K562 (cell line): ENCODE data around the gene NCOA6. TPM values are rescaled to one million over a fixed set of nuclear protein-coding genes. Genes with fewer than 3 reads are reported as not detected.
A peak's percentile ranks its signal among the peaks of the same experiment; 100 is the strongest.

Source experiments
- CHD1 ChIP-seq: fragments of 200-600 bp; sonication (generic); IDR thresholded peaks from one replicate; pipeline ENCODE4 v1.6.1; 2012; ENCODE audit warnings: mild to moderate bottlenecking, moderate library complexity, low read length, inconsistent platforms
- ETV6 ChIP-seq, 3 experiments: fragments of 150-350 bp in 1 of 3; sonication (generic) in 1 of 3; formaldehyde crosslinking in 1 of 3; IDR thresholded peaks; 2 replicates each; pipeline versions ENCODE4 v1.6.1 to v1.8.0; 2014 to 2022; ENCODE audit warnings: borderline replicate concordance in 2 of 3, low read depth in 2 of 3, antibody characterized with exemption in 1 of 3, low read length in 1 of 3, mild to moderate bottlenecking in 1 of 3, missing genetic modification reagents in 1 of 3
- MTA3 ChIP-seq: fragments of 450-650 bp; formaldehyde crosslinking; IDR thresholded peaks from 2 replicates; pipeline ENCODE4 v1.6.1; 2017; ENCODE audit warnings: mild to moderate bottlenecking, borderline replicate concordance
- NBN ChIP-seq: fragments of 450-650 bp; IDR thresholded peaks from 2 replicates; pipeline ENCODE4 v1.6.1; 2016; ENCODE audit warnings: low read depth, mild to moderate bottlenecking
- PYGO2 ChIP-seq: fragments of 450-650 bp; IDR thresholded peaks from 2 replicates; pipeline ENCODE4 v1.6.1; 2016; ENCODE audit warnings: mild to moderate bottlenecking, missing genetic modification characterization, moderate library complexity, missing compliant biosample characterization
- RCOR1 ChIP-seq, 2 experiments: IDR thresholded peaks; 2 replicates each; pipeline ENCODE4 v1.6.1; 2012; ENCODE audit warnings: low read depth in 2 of 2, low read length in 2 of 2, borderline replicate concordance in 1 of 2, improper control_type of control experiment in 1 of 2
- polyA plus RNA-seq, 8 experiments: library from polyadenylated mRNA; depleted of rRNA in 4 of 8; stranded (reverse) in 5 of 8; unstranded in 3 of 8; fragments of >200 nt; fragmentation: Nextera tagmentation in 2 of 8; fragmentation: Illumina TruSeq in 1 of 8; extraction: Ambion mirVana in 2 of 8; extraction: Trizol in 1 of 8; gene quantifications; 2 replicates each; pipeline versions ENCODE4 v1.2.1 to v1.2.3, GENCODE V29; 2011 to 2014; ENCODE audit warnings: inconsistent platforms in 1 of 8, missing spikeins in 1 of 8
- total RNA-seq, 7 experiments: library from RNA; depleted of rRNA in 6 of 7; stranded (reverse); fragments of >200 nt in 6 of 7; fragmentation: Illumina TruSeq in 2 of 7; extraction: Trizol in 2 of 7; gene quantifications; 2 replicates each; pipeline versions ENCODE4 v1.2.1 to v1.2.3, GENCODE V29; 2011 to 2021; ENCODE audit warnings: low replicate concordance in 1 of 7
- TF ChIP-seq, protein P1 (sequence below): fragments of 450-650 bp; formaldehyde crosslinking; IDR thresholded peaks from 2 replicates; pipeline ENCODE4 v1.4.0; 2020; ENCODE audit warnings: mild to moderate bottlenecking, moderate library complexity
- TF ChIP-seq, protein P2 (sequence below): sonication (generic); formaldehyde crosslinking; IDR thresholded peaks from 2 replicates; pipeline ENCODE4 v1.4.0; 2020; ENCODE audit warnings: mild to moderate bottlenecking, missing genetic modification reagents

NCOA6 gene
- total and polyA plus RNA-seq, 9 of the 15 experiments (the other 6 are each of a cell fraction or from before 2014, with no cell fraction given): 6.1 to 25.0 (median 9.5) TPM

DNA sequence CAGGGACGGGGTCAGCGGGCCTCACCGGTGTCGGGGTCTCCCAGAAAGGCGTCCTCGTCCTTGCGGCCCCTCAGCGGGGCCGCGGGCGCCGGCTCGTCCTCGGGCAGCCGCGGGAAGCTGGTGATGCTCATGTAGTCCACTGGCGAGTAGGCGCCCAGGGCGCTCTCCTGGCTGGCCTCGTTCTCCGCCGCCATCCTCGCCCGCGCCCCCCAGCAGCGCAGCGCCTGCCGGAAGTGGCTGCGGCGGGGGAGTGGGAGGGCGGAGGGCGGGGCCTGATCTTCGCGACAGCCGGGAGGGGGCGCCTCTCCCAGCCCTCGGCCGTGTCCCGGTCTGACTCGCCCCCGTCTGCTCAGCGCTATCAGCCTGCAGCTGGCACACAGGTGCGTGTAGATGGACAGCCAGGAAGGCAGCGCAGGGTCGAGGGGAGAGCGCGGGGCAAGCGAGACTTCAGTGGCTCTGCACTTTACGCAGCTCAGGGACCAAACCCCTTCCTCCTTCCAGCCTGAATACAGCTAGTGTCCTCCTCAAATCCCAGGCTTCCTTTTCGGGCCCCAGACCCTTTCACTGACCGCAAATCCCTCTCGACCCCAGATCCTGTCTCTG lies 47.3 kb upstream of the NCOA6 start, which contains the start of gene GGT7 (continued):
- peak in 1 of 2 experiments; percentile 53; a peak in 1 of 4 replicates for TF ChIP-seq RCOR1 (IDR thresholded peaks at IDR 0.05; ENCODE audit: borderline replicate concordance in 1 of 2, low read depth in 2 of 2, low read length in 2 of 2)
- TF ChIP-seq MTA3: peak; percentile 59; the same call in 1 of the 2 replicates
- no peak for TF ChIP-seq ETV6 (IDR thresholded peaks at IDR 0.05; ENCODE audit: borderline replicate concordance in 1 of 2, low read depth in 2 of 2, low read length in 1 of 2)
- no peak for TF ChIP-seq ETV6 (CRISPR knock-in tag; IDR thresholded peaks at IDR 0.05; ENCODE audit: borderline replicate concordance)
- TF ChIP-seq, protein P1, sequence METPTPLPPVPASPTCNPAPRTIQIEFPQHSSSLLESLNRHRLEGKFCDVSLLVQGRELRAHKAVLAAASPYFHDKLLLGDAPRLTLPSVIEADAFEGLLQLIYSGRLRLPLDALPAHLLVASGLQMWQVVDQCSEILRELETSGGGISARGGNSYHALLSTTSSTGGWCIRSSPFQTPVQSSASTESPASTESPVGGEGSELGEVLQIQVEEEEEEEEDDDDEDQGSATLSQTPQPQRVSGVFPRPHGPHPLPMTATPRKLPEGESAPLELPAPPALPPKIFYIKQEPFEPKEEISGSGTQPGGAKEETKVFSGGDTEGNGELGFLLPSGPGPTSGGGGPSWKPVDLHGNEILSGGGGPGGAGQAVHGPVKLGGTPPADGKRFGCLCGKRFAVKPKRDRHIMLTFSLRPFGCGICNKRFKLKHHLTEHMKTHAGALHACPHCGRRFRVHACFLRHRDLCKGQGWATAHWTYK (CRISPR knock-in tag): 0 out of 2 replicates have a peak, but pooled peaks have one; percentile 45
- TF ChIP-seq PYGO2 (tag): no peak
- TF ChIP-seq, protein P2, sequence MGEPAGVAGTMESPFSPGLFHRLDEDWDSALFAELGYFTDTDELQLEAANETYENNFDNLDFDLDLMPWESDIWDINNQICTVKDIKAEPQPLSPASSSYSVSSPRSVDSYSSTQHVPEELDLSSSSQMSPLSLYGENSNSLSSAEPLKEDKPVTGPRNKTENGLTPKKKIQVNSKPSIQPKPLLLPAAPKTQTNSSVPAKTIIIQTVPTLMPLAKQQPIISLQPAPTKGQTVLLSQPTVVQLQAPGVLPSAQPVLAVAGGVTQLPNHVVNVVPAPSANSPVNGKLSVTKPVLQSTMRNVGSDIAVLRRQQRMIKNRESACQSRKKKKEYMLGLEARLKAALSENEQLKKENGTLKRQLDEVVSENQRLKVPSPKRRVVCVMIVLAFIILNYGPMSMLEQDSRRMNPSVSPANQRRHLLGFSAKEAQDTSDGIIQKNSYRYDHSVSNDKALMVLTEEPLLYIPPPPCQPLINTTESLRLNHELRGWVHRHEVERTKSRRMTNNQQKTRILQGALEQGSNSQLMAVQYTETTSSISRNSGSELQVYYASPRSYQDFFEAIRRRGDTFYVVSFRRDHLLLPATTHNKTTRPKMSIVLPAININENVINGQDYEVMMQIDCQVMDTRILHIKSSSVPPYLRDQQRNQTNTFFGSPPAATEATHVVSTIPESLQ (CRISPR knock-in tag): peak; percentile 63; the same call in 1 of the 2 replicates
- peak; percentile 31 for TF ChIP-seq CHD1
- TF ChIP-seq NBN: no peak
- TF ChIP-seq, all 486 proteins: peak for 96
